Vagina (tissue), 2 donors: ENCODE measurements around the gene PHLDB2.

ENCODE experiments used
- POLR2A ChIP-seq, 2 donors: fragments of 450-650 bp; IDR thresholded peaks; one replicate each; pipeline ENCODE4 v1.6.1; 2017; ENCODE audit warnings: antibody characterized with exemption in 2 of 2, mild to moderate bottlenecking in 2 of 2, moderate library complexity in 2 of 2
- TF ChIP-seq, protein P1 (sequence below), 3 experiments: fragments of 450-650 bp in 2 of 3; fragments of 200-600 bp in 1 of 3; sonication (generic) in 1 of 3; IDR thresholded peaks; one replicate each; pipeline ENCODE4 v1.5.1; 2017 to 2019; ENCODE audit warnings: antibody characterized with exemption in 3 of 3, mild to moderate bottlenecking in 2 of 3, moderate library complexity in 2 of 3

DNA sequence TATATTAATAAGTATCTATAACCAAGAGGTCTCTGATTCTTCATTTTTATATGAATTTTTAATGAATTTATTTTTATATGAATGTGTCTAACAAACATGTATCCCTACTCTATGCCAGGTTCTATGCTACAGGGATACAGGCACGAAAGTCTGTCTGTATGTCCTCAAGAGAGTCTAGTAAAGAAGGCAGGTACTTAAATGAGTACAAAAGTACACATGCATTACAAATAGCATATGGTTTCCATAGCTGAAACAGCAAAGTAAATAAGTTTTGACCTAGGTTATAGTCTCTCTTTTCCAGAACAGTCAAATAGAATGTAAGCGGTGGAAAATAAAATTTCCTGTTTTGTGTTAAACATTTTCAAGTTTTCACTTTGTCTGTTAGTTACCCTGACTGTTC lies 106.4 kb downstream of the PHLDB2 start:
- TF ChIP-seq, protein P1, sequence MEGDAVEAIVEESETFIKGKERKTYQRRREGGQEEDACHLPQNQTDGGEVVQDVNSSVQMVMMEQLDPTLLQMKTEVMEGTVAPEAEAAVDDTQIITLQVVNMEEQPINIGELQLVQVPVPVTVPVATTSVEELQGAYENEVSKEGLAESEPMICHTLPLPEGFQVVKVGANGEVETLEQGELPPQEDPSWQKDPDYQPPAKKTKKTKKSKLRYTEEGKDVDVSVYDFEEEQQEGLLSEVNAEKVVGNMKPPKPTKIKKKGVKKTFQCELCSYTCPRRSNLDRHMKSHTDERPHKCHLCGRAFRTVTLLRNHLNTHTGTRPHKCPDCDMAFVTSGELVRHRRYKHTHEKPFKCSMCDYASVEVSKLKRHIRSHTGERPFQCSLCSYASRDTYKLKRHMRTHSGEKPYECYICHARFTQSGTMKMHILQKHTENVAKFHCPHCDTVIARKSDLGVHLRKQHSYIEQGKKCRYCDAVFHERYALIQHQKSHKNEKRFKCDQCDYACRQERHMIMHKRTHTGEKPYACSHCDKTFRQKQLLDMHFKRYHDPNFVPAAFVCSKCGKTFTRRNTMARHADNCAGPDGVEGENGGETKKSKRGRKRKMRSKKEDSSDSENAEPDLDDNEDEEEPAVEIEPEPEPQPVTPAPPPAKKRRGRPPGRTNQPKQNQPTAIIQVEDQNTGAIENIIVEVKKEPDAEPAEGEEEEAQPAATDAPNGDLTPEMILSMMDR (IDR thresholded peaks at IDR 0.05): no peak
- TF ChIP-seq POLR2A (IDR thresholded peaks at IDR 0.05): no peak
